ENCODE data around the gene BMP2. TPM values are rescaled to one million over a fixed set of nuclear protein-coding genes. Genes with fewer than 3 reads are reported as not detected.

The BMP2 gene
- total and polyA plus RNA-seq, 2 donors (not counting 1 experiment from before 2014, with no cell fraction given), result not detected

GRCh38 chr20:6735942-6736845 is 31.3 kb upstream of the BMP2 start:
- Histone ChIP-seq H3K9ac (ENCODE audit: low read length) (no peak overlapping the region), H3K4me3 (ENCODE audit: control extremely low read depth in 1 of 5, extremely low read depth in 1 of 5, insufficient read depth in 1 of 5, low read depth in 2 of 5, low read length in 4 of 5) (no peak overlapping the region), H4K20me1 (ENCODE audit: control insufficient read depth, insufficient read depth, low read length, poor library complexity, severe bottlenecking) (no peaks in the 10 kb centered on the region), H3K27ac (ENCODE audit: low read length in 2 of 2) (no peak overlapping the region), H3K36me3 (replicated peaks in 1 of 2; ENCODE audit: control extremely low read depth in 1 of 2, control insufficient read depth in 1 of 2, extremely low read depth in 1 of 2, insufficient read depth in 2 of 2, low read length in 1 of 2) (no peaks in the 10 kb centered on the region), H2AFZ (ENCODE audit: insufficient read depth, low read depth, low read length, poor library complexity, severe bottlenecking) (no peak overlapping the region), H3K9me3 (ENCODE audit: control extremely low read depth in 1 of 3, control insufficient read depth in 2 of 3, insufficient read depth in 1 of 3, low read length in 2 of 3) (no peaks in the 10 kb centered on the region), H3K27me3 (replicated peaks in 1 of 4; ENCODE audit: control extremely low read depth in 1 of 4, control insufficient read depth in 3 of 4, insufficient read depth in 4 of 4, low read length in 3 of 4) (no peaks in the 10 kb centered on the region), H3K4me1 (ENCODE audit: control insufficient read depth in 2 of 2, insufficient read depth in 2 of 2, low read length in 2 of 2) (no peaks in the 10 kb centered on the region), H3K79me2 (ENCODE audit: control insufficient read depth, insufficient read depth, low read length) (no peaks in the 10 kb centered on the region), H3K4me2 (replicated peaks; ENCODE audit: low read depth, low read length, poor library complexity, severe bottlenecking) (no peak overlapping the region)
- 100% methylated on average over 4 of the region's 8 CpGs for WGBS (ENCODE audit: insufficient coverage)
- ChIA-PET CTCF (no interaction called here), POLR2A (no interaction called here)
- intact Hi-C loops (cut with micrococcal nuclease), result no loop called here
- no peak for DNase-seq
- H3K9me3 Mint-ChIP-seq (ENCODE audit: insufficient read depth), result no peaks in the 10 kb centered on the region
- ATAC-seq (ENCODE audit: low read depth), result no peak
- no peak overlapping the region for H3K4me3 Mint-ChIP-seq
- H3K27ac Mint-ChIP-seq, result no peak overlapping the region
- TF ChIP-seq EZH2 (IDR thresholded peaks at IDR 0.05; ENCODE audit: borderline replicate concordance, insufficient read depth, low read depth, low read length, poor library complexity, severe bottlenecking), result no peak
- TF ChIP-seq CTCF (IDR thresholded peaks at IDR 0.05), result no peak
- no peaks in the 10 kb centered on the region for H3K4me1 Mint-ChIP-seq
- H3K27me3 Mint-ChIP-seq, result no peaks in the 10 kb centered on the region

- DNase-seq (no peak), ATAC-seq (ENCODE audit: low read depth) (no peak)
- no peak overlapping the region for H2AFZ ChIP-seq (ENCODE audit: insufficient read depth, low read depth, low read length, poor library complexity, severe bottlenecking)
- Mint-ChIP-seq H3K9me3 (ENCODE audit: insufficient read depth) (no peaks in the 10 kb centered on the region), H3K4me1 (no peaks in the 10 kb centered on the region), H3K27me3 (no peaks in the 10 kb centered on the region), H3K27ac (no peak overlapping the region), H3K4me3 (no peak overlapping the region)
- WGBS (ENCODE audit: insufficient coverage), result no CpG with 5 or more reads among the region's 1 CpG
- no peaks in the 10 kb centered on the region for H3K79me2 ChIP-seq (ENCODE audit: control insufficient read depth, insufficient read depth, low read length)
- no peak overlapping the region for H3K9ac ChIP-seq (ENCODE audit: low read length)
- ChIA-PET CTCF (interaction anchor here (0.7 kb wide), 1 partner anchor 12 kb away, joined by 3 read pairs; no protein-coding TSS in a partner anchor), POLR2A (no interaction called here)
- no peaks in the 10 kb centered on the region for H4K20me1 ChIP-seq (ENCODE audit: control insufficient read depth, insufficient read depth, low read length, poor library complexity, severe bottlenecking)
- no peaks in the 10 kb centered on the region for H3K27me3 ChIP-seq (replicated peaks in 1 of 4; ENCODE audit: control extremely low read depth in 1 of 4, control insufficient read depth in 3 of 4, insufficient read depth in 4 of 4, low read length in 3 of 4)
- no peaks in the 10 kb centered on the region for H3K36me3 ChIP-seq (replicated peaks in 1 of 2; ENCODE audit: control extremely low read depth in 1 of 2, control insufficient read depth in 1 of 2, extremely low read depth in 1 of 2, insufficient read depth in 2 of 2, low read length in 1 of 2)
- no peaks in the 10 kb centered on the region for H3K9me3 ChIP-seq (ENCODE audit: control extremely low read depth in 1 of 3, control insufficient read depth in 2 of 3, insufficient read depth in 1 of 3, low read length in 2 of 3)
- no peak for TF ChIP-seq CTCF (IDR thresholded peaks at IDR 0.05)
- no peak for TF ChIP-seq EZH2 (IDR thresholded peaks at IDR 0.05; ENCODE audit: borderline replicate concordance, insufficient read depth, low read depth, low read length, poor library complexity, severe bottlenecking)
- H3K4me3 ChIP-seq (ENCODE audit: control extremely low read depth in 1 of 5, extremely low read depth in 1 of 5, insufficient read depth in 1 of 5, low read depth in 2 of 5, low read length in 4 of 5), result no peak overlapping the region
- intact Hi-C loops (cut with micrococcal nuclease), result no loop called here
- no peak overlapping the region for H3K4me2 ChIP-seq (replicated peaks; ENCODE audit: low read depth, low read length, poor library complexity, severe bottlenecking)
- no peaks in the 10 kb centered on the region for H3K4me1 ChIP-seq (ENCODE audit: control insufficient read depth in 2 of 2, insufficient read depth in 2 of 2, low read length in 2 of 2)
- no peak overlapping the region for H3K27ac ChIP-seq (ENCODE audit: low read length in 2 of 2)
Observed at GRCh38 chr20:6739406-6739805, 28.1 kb upstream of the BMP2 start.
